B cell (primary cell): ENCODE data around the gene TOR1AIP2. TPM values are rescaled to one million over a fixed set of nuclear protein-coding genes. Genes with fewer than 3 reads are reported as not detected.
A peak's percentile ranks its signal among the peaks of the same experiment; 100 is the strongest.

Experiments used
- ATAC-seq: fragments of 200-7000 bp; cut with Tn5 transposase; one replicate; pipeline ENCODE4 v1.10.0; 2021; ENCODE audit warnings: low read depth, mild to moderate bottlenecking, moderate number of reproducible peaks, moderate library complexity
- CTCF ChIA-PET: fragments of 350-600 bp; sonication (Branson Sonifier 250); formaldehyde crosslinking; loops from one replicate; lab custom pipeline; 2021; ENCODE audit warnings: antibody characterized with exemption, inconsistent platforms; lab: Charles Lee
- POLR2A ChIA-PET: fragments of 350-600 bp; sonication (Branson Sonifier 250); formaldehyde crosslinking; loops from one replicate; lab custom pipeline; 2021; ENCODE audit warnings: antibody characterized with exemption; lab: Charles Lee
- DNase-seq: peaks from one replicate; pipeline ENCODE4 v3.0.0; 2013
- H2AFZ ChIP-seq: 2 replicates; pipeline ENCODE4 v1.6.1; 2012; ENCODE audit warnings: mild to moderate bottlenecking, low read depth, low read length; ENCODE audit not compliant: insufficient read depth, poor library complexity, severe bottlenecking
- H3K27ac ChIP-seq, 2 donors: 1 replicate in 1 of 2; 2 replicates in 1 of 2; pipeline ENCODE4 v1.5.1; 2012 to 2013; ENCODE audit warnings: low read length in 2 of 2, mild to moderate bottlenecking in 2 of 2, moderate library complexity in 1 of 2
- H3K27me3 ChIP-seq, 4 experiments: fragments of 200-600 bp in 1 of 4; sonication (generic) in 1 of 4; replicated peaks in 1 of 4; 1 replicate in 2 of 4; 2 replicates in 2 of 4; pipeline versions ENCODE4 v1.6.1 to v1.7.0; 2013 to 2016; ENCODE audit warnings: low read length in 3 of 4, mild to moderate bottlenecking in 2 of 4, mixed read lengths in 1 of 4, moderate library complexity in 1 of 4; ENCODE audit not compliant: insufficient read depth in 4 of 4, control insufficient read depth in 3 of 4; ENCODE audit errors: control extremely low read depth in 1 of 4
- H3K36me3 ChIP-seq, 2 experiments: replicated peaks in 1 of 2; 1 replicate in 1 of 2; 2 replicates in 1 of 2; pipeline versions ENCODE4 v1.6.1 to v1.7.1; 2013; ENCODE audit warnings: low read length in 1 of 2; ENCODE audit not compliant: insufficient read depth in 2 of 2, control insufficient read depth in 1 of 2; ENCODE audit errors: control extremely low read depth in 1 of 2, extremely low read depth in 1 of 2
- H3K4me1 ChIP-seq, 2 donors: fragments of 200-600 bp in 1 of 2; sonication (generic) in 1 of 2; 1 replicate in 1 of 2; 2 replicates in 1 of 2; pipeline versions ENCODE4 v1.5.1 to v1.6.1; 2013 to 2017; ENCODE audit warnings: low read length in 2 of 2; ENCODE audit not compliant: control insufficient read depth in 2 of 2, insufficient read depth in 2 of 2
- H3K4me2 ChIP-seq: replicated peaks from 2 replicates; pipeline ENCODE3; 2012; ENCODE audit warnings: mild to moderate bottlenecking, low read depth, low read length; ENCODE audit not compliant: poor library complexity, severe bottlenecking
- H3K4me3 ChIP-seq, 5 experiments: fragments of 200-600 bp in 1 of 5; sonication (generic) in 1 of 5; 1 replicate in 3 of 5; 2 replicates in 2 of 5; pipeline versions ENCODE4 v1.5.1 to v1.7.0; 2011 to 2016; ENCODE audit warnings: low read length in 4 of 5, mild to moderate bottlenecking in 4 of 5, low read depth in 2 of 5, control low read depth in 1 of 5, moderate library complexity in 1 of 5; ENCODE audit not compliant: insufficient read depth in 1 of 5; ENCODE audit errors: control extremely low read depth in 1 of 5, extremely low read depth in 1 of 5
- H3K79me2 ChIP-seq: fragments of 200-600 bp; sonication (generic); one replicate; pipeline ENCODE4 v1.6.0; 2016; ENCODE audit warnings: low read length; ENCODE audit not compliant: control insufficient read depth, insufficient read depth
- H3K9ac ChIP-seq: fragments of 200-600 bp; sonication (generic); 2 replicates; pipeline ENCODE4 v1.6.1; 2017; ENCODE audit warnings: mild to moderate bottlenecking, low read length, moderate library complexity
- H3K9me3 ChIP-seq, 3 donors: one replicate each; pipeline versions ENCODE4 v1.6.1 to v1.7.1; 2013; ENCODE audit warnings: low read length in 2 of 3; ENCODE audit not compliant: control insufficient read depth in 2 of 3, insufficient read depth in 1 of 3; ENCODE audit errors: control extremely low read depth in 1 of 3
- H4K20me1 ChIP-seq: 2 replicates; pipeline ENCODE4 v1.6.0; 2012; ENCODE audit warnings: mild to moderate bottlenecking, low read length; ENCODE audit not compliant: insufficient read depth, control insufficient read depth, poor library complexity, severe bottlenecking
- H3K27ac Mint-ChIP-seq: one replicate; pipeline ENCODE4 v1.8.0; 2021; ENCODE audit warnings: mixed read lengths
- H3K27me3 Mint-ChIP-seq: one replicate; pipeline ENCODE4 v1.8.0; 2021; ENCODE audit warnings: mixed read lengths
- H3K4me1 Mint-ChIP-seq: one replicate; pipeline ENCODE4 v1.8.0; 2021; ENCODE audit warnings: mixed read lengths
- H3K4me3 Mint-ChIP-seq: one replicate; pipeline ENCODE4 v1.8.0; 2021; ENCODE audit warnings: mixed read lengths
- H3K9me3 Mint-ChIP-seq: one replicate; pipeline ENCODE4 v1.8.0; 2022; ENCODE audit warnings: mixed read lengths; ENCODE audit not compliant: insufficient read depth
- CTCF ChIP-seq: fragments of 200-600 bp; IDR thresholded peaks from one replicate; pipeline ENCODE4 v1.8.0; 2022; ENCODE audit warnings: antibody characterized with exemption, mild to moderate bottlenecking
- EZH2 ChIP-seq: IDR thresholded peaks from 2 replicates; pipeline ENCODE4 v1.6.1; 2012; ENCODE audit warnings: borderline replicate concordance, low read depth, mild to moderate bottlenecking, moderate library complexity, low read length; ENCODE audit not compliant: insufficient read depth, poor library complexity, severe bottlenecking
- WGBS: methylation state at CpG from one replicate; pipeline ENCODE4 v1.1.5; 2013; ENCODE audit warnings: missing lambda C conversion rate; ENCODE audit not compliant: insufficient coverage; 5-methylcytosine and 5-hydroxymethylcytosine counted together
- intact Hi-C: fragments of 100-400 bp; cut with micrococcal nuclease; formaldehyde crosslinking; loops from one replicate; pipeline ENCODE4 v1.10.0; 2022
- polyA plus RNA-seq: library from polyadenylated mRNA; depleted of rRNA; stranded (reverse); fragments of >200 nt; gene quantifications from 2 replicates; pipeline ENCODE4 v1.2.3, GENCODE V29; 2012
- total RNA-seq, 2 donors: library from RNA; stranded (reverse); fragments of 120-200 nt in 1 of 2; gene quantifications; 1 replicate in 1 of 2; 2 replicates in 1 of 2; pipeline versions ENCODE4 v1.2.3 to v1.2.4, GENCODE V29; 2013 to 2022

TOR1AIP2 gene
- total and polyA plus RNA-seq, 2 donors (not counting 1 experiment from before 2014, with no cell fraction given) = 13.6 to 54.4 TPM

GRCh38 chr1:179815641-179816040, 62.0 kb downstream of the TOR1AIP2 start:
- peak overlapping the region; percentile 76 for H3K27ac Mint-ChIP-seq

More at GRCh38 chr1:179815641-179816040, 62.0 kb downstream of the TOR1AIP2 start:
- 43% methylated on average over 4 of the region's 5 CpGs for WGBS
- ATAC-seq = no peak
- Histone ChIP-seq H3K4me1 (peaks cover 12 to 18% of the 10 kb centered on the region in 2 donors), H3K79me2 (no peaks in the 10 kb centered on the region), H3K27me3 (peaks cover 0 to 13% (median 5%) of the 10 kb centered on the region in 4 experiments), H3K4me2 (peak overlapping the region; percentile 73), H3K9ac (peak overlapping the region; percentile 62), H2AFZ (peak overlapping the region; percentile 74), H3K36me3 (no peaks in the 10 kb centered on the region), H3K9me3 (no peaks in the 10 kb centered on the region), H3K4me3 (peak overlapping the region in 3 of 5 experiments; percentile 51 to 58 (median 56)), H4K20me1 (no peaks in the 10 kb centered on the region), H3K27ac (no peak overlapping the region)
- no peak for DNase-seq
- Mint-ChIP-seq H3K27me3 (peaks cover 24% of the 10 kb centered on the region), H3K9me3 (no peaks in the 10 kb centered on the region), H3K4me1 (peaks cover 17% of the 10 kb centered on the region), H3K4me3 (peak overlapping the region; percentile 94)
- TF ChIP-seq CTCF = no peak
- TF ChIP-seq EZH2 = no peak
- POLR2A ChIA-PET = interaction anchor here (0.6 kb wide), 1 partner anchor 740 kb away, joined by 8 read pairs; no protein-coding TSS in a partner anchor
- intact Hi-C loops = loop anchor here (2.0 kb wide), 1 partner anchor 363 kb away; no protein-coding TSS in a partner anchor
- CTCF ChIA-PET = interaction anchor here (1.0 to 3.2 kb wide), 16 partner anchors 10 to 1516 kb away, joined by 3 to 42 read pairs (median 9); no protein-coding TSS in a partner anchor
